CD4-positive, alpha-beta T cell treated with Interleukin-21 for 1 hour (primary cell): Measurements from ENCODE around the gene CGA.
"Not testable (repeated sequence)": the region's sequence is repeated elsewhere in the genome, so short reads cannot be mapped to it uniquely, and the experiment has no call there.

ENCODE experiments used
- DNase-seq: peaks from one replicate; pipeline ENCODE4 v3.0.0-alpha.2; 2020

The CGA gene

DNA sequence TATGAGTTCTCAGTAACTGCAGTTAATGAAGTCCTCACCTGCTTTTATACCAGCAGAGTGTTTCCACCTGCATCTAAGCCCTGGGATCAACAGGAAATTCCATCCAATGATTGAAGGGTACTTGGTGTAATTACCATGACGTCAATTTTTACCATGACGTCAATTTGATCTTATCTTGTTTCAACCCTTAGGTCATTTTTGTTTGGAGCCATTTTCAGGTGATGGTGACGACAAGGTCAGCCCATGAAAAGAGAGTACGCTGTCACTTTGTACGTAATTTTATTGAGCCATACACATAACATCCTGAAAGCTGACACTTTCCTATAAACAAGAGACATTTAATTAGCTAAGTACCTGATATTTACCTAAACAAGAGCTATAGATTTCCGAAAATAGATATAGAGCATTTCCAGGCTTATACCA is at the start of gene CGA:
Gene CGA, minus strand, starts transcription at position 20 of the 423 bp plus-strand sequence. CDS start 6,906 bp downstream, outside the sequence.
- no peak for DNase-seq

DNA sequence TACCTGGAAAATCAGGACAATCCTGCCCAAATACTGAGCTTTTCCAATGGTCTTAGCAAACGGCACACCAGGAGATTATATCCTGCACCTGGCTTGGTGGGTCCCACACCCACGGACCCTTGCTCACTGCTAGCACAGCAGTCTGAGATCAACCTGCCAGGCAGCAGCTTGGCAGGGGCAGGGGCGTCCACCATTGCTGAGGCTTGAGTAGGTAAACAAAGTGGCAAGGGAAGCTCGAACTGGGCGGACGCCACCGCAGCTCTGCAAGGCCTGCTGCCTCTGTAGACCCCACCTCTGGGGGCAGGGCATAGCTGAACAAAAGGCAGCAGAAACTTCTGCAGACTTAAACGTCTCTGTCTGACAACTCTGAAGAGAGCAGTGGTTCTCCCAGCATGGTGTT is 45.0 kb upstream of the CGA start:
- DNase-seq: not testable (repeated sequence)

DNA sequence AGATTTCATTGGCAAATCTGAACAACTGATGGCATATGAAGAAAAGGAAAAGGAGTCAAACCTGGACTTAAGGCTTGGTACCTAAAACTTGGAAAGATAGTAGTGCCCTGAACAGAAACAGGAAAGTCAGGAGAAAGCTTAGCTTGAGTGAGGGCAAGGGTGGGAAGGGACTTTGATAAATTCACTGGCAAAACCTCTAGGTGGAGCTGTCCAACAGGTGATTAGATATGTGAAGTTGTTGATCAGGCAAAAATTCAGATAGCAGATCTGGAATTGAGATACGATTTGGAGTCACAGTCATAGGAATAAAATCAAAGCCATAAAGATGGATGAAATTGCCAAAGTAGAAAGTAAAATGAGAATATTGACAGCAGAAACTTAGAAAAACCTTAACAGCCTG is 44.3 kb upstream of the CGA start:
- DNase-seq: peak; percentile 79

DNA sequence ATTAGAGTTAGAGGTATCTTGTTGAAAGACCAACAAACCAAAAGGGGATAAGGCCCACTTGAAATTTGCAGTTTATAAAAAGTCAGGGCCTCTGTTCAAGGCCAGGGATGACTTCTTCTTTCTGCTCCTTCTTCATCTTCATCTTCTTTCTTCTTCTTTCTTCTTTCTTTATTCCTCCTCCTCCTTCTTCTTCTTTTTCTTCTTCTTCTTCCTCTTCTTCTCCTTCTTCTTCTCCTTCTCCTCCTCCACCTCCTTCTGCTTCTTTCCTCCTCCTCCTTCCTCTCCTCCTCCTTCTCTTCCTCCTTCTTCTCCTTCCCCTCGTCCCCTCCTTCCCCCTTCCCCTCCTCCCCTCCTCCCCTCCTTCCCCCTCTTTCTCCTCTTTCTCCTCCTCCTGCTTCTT is 42.1 kb upstream of the CGA start:
- DNase-seq: no peak

DNA sequence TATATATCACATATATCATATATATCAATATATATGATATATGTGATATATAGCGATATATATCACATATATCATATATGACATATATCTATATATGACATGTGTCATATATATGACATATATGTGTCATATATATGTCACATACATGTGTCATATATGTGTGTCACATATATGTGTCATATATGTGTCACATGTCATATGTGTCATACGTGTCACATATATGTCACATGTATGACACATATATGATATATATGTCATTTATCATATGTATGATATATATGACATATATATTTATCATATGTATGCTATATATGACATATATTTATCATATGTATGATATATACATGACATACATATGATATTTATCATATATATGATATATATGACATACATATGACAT is 32.8 kb upstream of the CGA start:
- DNase-seq: no peak

DNA sequence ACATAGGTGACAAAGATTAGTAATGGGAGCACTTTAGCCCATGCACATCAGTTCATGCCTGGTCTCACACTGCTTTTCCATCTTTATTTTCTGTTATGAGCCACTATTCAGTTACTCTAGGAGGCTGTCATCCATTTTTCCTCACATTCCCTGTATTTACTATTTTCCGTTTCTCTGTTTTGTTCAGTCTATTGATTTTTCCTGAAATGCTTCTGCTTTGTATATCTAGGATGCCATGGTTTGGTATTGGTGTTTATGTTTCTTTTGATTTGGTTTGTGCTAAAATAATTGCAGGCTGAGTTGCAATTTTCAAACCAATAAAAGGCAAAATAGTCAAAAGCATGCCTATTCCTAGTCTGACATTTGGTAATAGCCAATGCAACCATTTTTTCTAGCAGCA is 31.6 kb upstream of the CGA start:
- DNase-seq: no peak

DNA sequence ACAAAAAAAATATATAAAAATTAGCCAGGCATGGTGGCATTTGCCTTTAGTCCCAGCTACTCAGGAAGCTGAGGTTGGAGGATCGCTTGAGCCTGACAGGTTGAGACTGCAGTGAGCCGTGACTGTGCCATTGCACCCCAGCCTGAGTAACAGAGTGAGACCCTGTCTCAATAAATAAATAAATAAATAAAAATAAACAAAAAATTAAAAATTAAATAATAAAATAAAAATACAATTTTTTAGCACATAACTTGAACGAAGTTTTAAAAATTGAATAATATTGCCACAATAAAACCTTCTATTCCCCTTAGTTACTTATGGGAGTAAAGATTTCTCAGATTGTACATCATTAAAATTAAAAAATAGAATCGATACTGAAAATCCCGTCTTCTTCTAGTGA is 29.2 kb upstream of the CGA start:
- DNase-seq: no peak

DNA sequence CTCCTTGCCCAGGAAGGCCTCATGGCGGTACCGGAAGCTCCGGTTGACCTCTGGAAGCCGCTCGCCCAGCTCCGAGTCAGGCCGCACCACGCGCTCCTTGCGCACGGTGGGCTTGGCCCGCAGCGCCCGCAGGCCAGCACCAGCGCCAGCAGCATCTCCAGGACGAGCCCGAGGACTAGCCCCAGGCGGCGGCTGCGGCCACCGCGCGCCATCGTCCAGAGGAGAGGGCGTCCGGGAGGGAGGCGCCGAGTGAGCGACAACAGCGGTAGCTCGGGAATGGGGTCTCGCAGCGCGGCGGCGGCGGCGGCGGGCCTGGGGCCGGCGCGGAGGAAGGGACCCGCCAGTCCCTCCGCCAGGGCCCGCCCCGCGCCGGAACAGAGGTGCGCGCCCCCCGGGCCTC is 27.6 kb upstream of the CGA start:
- DNase-seq: no peak

DNA sequence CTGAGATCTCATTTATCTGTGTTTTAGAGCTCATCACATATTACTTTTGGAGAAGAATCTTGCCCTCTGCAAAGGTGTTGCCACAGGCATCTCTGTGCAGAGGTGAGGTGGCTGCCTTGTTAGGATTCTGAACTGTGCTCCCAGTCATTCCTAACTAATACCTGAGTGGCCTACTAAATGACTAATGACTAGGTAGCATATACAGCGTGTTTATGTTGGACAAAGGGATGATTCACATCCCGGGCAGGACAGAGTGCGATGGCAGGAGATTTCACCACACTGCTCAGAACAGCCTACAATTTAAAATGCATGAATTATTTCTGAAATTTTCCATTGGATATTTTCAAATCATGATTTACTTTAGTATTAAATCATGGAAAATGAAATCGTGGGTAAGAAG is 23.1 kb upstream of the CGA start:
- no peak for DNase-seq

DNA sequence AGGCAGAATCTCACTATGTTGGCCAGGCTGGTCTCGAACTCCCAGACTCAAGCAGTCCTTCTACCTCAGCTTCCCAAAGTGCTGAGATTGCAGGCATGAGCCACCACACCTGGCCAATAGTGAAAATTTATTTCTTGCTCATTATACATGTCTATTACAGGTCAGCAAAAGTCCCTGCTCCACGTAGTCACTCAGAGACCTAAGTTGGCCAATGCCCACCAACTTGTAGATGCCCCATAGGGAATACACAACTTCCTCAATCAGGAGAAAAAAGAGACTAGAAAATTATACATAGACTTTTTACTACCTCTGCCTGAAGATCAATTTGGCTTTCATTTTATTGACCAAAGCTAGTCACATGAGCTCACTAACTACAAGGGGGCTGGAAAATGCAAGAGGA is 22.0 kb upstream of the CGA start:
- DNase-seq: no peak

DNA sequence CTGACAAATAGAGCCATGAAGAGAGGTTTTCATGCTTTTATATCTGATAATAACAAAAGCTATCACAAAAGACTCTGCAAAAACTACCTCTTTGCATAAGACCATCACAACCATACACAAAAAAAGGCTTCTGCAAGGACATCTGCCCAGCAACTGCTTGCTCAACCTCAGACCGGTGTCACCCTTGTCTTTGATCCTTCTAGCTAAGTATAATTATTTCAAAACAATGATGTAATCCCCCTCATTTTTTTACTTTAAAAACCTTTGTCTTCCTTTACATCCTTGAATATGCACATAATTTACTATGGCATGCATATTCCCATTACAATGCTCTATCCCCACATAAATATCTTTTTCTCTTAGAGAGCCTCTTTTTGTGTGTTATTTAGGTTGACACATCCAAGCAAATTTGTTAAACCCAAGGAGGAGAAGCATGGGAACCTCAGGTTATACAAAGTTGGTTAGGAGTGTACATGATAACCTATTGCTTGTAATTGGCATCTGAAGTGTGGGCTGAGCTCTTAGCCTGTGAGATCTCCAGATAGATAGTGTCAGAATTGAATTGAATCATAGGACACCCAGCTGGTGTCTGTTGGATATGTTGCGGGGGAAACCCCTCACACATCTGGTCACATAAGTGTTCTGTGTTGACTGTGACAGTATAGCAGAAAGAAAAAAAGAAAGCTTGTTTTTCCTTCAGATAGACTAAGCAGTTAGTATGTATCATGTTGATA is 20.7 kb upstream of the CGA start:
- DNase-seq: no peak

DNA sequence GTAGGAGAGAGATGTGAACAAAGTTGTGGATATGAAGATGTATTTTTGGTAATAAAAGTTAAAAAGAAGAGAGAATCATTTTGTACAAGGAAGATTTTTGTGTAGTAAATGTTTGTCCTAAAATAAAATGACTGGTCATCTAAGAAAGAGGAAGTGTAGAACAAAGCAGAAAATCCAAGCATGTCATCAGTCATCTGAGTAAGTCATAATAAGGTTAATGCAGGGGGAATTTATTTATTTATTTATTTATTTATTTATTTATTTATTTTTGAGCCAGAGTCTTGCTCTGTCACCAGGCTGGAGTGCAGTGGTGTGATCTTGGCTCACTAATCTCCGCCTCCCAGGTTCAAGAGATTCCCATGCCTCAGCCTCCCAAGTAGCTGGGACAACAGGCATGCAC is 15.7 kb upstream of the CGA start:
- DNase-seq: no peak

DNA sequence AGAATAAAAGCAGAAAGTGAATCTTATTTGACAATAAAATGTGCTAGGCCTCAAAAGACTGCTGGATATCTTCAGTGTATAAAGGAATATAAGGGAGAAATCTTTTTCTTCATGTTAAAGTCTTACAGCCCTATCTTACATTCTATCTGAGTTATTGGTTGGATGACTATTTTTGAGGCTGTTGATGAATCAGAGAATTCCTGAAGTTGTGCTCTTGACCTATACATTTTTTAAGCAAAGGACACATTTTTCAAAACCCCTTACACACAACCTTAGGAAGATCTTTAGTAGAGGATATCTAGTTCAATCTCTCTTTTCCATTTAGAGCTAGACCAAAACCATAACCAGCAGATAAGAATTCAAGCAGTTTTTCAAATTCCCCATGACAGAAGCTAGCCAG is 10.9 kb upstream of the CGA start:
- no peak for DNase-seq

DNA sequence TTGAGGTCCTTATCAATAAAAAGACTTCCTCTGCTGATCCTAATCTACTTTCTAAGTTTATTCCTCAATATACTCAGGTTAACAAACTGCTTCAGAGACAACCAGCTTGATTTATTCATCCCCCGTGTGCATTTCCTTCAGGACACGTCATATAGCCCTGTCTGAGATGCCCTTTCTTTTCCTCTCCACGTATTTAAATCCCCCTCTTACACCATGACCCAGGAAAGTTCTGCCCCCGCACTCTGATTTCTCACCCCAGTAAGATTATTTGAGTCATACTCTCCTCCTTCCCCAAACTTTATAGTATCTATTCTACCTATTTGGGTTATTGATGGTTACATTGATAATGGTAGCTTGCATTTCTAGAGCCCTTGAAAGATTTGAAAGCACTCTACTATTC is 9.8 kb upstream of the CGA start:
- no peak for DNase-seq

DNA sequence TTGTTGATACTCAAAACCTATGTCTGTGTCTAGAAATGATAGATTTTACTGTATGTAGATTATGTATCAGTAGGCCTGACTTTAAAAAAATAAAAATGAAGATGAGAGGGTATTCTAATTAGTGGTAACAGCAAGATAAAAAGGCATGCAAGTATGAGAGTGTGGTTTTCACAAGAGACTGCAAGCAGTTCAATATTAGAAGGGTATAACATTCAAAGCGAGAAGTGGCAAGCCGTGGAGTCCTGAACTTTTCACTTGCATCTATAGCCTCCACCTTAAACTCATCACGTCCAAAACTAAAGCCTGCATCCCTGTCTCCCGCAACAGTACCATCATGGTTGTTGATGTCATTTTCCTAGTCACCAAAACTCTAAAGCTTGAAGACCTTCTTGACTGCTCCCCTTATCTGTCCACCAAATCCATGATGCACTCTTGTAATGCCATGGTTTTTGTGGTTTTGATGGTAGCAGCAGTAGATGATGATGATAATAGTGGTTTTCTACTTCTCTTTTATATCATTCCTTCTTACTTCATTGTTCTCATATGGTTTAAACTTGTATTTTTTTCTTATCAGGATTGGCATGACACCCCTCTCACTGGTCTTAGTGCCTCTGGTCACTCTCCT is 9.2 kb upstream of the CGA start:
- no peak for DNase-seq

DNA sequence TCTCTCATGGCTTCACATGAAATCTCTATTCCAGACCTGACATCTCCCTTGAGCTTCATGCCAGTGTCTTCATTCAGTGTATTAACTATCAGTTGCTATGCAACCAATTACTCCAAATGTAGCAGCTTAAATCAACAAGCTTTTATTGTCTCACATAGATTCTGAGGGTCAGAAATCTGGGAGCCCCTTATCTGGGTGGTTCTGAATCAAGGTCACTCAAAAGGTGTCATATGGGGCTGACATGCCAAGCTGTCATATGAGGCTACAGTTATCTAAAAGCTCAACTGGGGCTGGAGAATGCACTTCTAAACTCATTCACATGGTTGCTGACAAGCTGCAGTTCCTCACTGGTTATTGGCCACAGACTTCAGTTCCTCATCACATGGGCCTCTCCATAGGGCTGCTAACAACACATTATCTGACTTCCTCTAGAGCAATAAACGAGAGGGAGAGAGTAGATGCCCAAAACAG is 7.3 kb upstream of the CGA start:
- DNase-seq: no peak

DNA sequence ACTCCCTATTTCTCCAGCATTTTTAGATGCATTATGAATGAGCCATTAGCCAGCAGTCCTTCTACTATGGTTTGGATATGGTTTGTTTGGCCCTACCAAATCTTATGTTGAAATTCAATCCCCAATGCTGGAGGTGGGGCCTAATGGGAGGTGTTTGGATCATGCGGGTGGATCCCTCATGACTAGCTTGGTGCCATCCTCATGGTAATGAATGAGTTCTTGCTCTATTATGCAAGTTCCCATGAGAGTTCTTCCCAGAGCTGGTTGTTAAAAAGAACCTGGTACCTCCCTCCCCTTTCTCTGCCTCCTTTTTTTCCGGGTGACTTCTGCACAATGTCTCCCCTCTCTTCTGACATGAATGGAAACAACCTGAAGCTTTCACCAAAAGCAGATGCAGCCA is 6.2 kb upstream of the CGA start:
- DNase-seq: no peak

DNA sequence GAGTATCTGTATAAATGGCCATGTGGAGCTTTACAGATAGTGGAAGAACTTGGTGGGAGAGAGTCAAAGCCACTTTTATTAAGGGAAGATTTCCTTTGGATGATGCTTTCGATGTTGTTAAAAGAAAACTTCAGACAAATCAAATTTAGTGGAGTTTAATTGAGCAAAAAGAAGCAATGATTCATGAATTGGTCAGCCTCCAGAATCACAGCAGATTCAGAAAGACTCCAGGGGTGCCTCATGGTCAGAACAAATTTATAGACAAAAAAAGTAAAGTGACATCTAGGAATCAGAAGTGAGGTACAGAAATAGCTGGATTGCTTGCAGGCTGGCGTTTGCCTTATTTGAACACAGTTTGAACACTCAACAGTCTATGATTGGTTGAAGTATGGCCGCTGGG is 5.3 kb upstream of the CGA start:
- DNase-seq: no peak

DNA sequence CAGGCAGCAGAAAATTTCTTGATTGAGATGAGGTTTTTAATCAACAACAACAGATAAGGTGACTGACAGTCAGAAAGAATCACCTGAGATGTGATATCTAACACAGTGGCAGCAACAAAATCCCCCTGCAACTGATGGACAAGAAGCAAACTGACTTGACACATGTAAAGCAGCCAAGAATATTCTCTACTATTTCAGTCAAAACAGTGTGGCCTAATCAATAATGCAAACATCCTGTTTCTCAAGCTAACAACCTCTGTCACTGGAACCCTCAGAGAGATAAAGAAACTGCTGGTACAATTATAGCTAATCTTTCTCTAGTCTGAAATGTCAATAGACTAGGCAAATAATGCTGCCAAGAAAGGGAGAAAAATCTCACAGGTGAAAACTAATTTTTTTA is 4.6 kb upstream of the CGA start:
- DNase-seq: no peak

DNA sequence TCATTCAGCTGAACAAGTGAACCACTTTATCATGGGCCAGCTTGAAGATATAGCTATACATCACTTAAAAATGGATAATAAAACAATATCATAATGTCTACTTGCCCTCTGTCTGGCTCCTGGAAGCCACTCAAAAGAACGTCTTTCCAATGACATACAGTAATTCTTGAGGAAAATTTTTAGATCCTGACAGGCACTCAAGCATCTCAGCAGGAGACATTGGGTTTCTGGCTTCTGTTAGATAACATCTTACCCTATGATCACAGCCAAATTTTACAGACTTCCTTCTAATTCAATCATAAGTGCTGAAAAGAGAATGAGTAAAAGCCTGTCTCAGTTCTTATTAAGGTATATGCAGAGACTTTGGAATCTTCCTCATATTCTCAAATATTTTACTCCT is 330 bp downstream of the CGA start:
- DNase-seq: no peak

DNA sequence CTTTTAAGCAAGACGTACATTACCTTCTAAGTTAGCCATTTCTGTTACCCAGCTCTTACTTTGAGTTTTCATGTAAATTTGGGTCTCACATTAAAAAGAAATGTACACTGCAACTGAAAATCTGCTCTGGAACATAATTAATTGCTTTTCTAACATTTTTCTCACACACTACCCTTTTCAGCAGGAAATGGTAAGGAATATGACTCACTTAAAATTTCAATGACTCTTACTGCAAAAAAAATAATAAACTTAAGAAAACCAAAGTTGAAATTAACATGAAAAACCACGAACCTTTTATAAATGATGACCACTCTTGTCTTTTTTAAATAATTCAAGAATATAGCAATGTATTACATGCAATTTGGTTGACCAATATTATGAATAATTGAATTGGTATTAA is 1.3 kb downstream of the CGA start:
- DNase-seq: no peak

DNA sequence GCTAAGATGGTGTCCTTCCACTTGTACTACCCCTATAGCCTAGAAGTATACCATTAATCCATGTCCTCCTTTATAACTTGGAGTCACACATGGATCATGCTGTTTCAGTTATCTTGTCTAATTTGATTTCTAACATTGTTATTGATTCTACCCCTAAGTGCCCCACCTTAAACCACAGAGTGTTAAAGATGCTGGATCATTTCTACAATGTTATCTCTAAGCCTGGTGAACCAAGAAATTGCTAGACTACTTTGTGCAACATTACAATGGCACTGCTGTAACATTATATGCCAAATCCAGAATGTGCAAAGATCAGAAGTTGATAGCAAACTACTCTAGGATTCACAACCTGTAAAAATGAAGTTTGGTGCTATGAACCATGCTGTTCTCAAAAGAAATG is 1.7 kb downstream of the CGA start:
- no peak for DNase-seq

DNA sequence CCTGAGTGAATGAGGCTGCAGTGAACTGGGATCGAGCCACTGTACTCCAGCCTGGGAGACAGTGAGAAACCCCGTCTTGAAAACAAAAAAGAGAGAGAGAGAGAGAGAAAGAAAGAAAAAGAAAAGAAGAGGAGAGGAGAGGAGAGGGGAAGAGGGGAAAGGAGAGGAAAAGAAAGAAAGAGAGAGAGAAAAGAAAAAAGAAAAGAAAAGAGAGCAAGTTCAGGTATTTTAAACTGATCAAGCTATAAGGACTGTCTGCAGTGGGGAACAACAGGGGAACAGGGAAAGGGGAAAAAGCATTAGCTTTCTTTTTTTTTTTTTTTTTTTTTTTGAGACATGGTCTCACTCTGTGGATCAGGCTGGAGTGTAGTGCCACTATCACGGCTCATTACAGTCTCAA is 2.5 kb downstream of the CGA start:
- DNase-seq: no peak

DNA sequence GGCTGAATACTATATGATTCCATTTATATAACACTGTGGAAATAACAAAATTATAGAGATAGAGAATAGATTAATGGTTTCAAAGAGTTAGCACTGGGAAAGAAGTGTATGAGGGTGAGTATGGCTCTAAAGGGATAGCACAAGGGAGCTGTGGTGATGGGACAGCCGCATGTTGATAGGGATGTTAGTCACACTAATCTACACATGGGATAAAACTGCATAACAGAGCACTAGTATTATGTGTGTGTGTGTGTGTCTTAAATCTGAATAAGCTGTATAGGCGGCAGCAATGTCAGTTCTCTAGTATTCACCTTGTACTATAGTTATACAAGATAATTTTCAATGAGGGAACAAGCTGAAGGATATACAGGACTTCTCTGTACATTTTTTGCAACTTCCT is 5.8 kb downstream of the CGA start:
- DNase-seq: no peak

DNA sequence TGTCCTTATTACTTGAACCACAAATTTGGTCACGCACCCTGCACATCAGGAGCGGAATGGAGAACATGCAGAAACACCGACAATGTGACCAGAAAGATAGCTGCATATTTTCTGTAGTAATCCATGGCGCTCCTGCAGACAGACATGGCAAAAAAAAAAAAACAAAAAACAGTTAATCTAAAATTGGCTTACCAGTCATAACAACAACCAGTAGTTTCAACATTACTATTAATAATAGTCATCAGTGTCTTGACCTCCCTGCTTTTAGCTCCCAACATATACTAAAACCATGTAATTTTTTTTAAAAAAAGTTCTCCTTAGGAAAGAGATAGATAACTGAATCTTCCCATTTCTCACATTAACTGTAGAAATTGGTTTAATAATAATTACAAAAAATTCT is 6.8 kb downstream of the CGA start:
- no peak for DNase-seq
